Measurements from ENCODE around the gene WNK4.
"Not testable (repeated sequence)": the region's sequence is repeated elsewhere in the genome, so short reads cannot be mapped to it uniquely, and the experiment has no call there.

Gene WNK4

DNA sequence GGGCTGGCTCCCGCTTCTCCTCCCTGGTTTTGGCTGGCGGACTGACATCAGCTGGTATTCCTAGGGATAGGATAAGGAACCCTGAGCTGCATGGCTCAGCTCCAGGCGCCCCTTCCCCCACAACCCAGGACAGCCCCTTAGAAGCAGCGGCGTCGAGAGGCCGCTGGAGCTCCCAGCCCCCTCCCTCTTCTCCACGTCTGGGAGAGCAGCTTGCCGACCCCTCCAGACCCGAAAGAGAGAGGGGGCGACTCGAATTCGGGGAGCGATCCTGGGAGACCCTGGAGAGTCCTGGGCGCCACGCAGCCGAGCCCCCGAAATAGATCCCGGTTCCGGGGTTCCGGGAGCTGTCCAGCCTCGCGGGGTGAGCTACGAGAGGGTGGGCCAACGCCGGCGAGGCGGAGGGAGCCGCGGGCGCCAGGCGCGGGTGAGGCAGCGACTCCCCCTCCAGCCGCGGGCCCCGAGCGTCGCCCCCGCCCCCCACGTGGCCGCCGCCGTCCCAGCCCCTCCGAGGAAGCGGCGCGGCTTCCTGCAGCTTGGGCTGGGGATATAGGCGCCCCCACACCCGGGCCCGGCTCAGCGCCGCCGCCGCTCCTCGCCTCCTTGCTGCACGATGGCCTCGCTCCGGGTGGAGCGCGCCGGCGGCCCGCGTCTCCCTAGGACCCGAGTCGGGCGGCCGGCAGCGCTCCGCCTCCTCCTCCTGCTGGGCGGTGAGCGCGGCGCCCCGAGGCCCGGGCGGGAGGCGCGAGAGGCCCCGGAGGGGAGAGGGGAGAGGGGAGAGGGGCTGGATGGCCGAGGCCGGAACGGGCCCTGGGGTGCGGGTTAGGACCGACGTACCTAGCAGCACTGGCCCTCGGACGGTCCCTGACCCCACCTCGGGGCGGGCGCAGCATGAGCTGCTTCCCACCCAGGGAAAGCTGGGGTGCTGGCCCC is 19.5 kb upstream of the WNK4 start, which contains the start of gene RAMP2:
Gene RAMP2 (plus strand): TSS at position 576 of the 930 bp plus-strand sequence. CDS start 35 bp downstream, at position 611.
- Histone ChIP-seq H3K36me3 (ENCODE audit: control insufficient read depth in 4 of 4, insufficient read depth in 4 of 4, low read length in 3 of 4) (no peaks in the 10 kb centered on the region), H3K27ac (ENCODE audit: insufficient read depth in 1 of 2, low read depth in 1 of 2, low read length in 2 of 2, poor library complexity in 1 of 2, severe bottlenecking in 2 of 2) (no peak within 1 kb of the TSS), H3K4me3 (ENCODE audit: control insufficient read depth in 1 of 7, extremely low read depth in 1 of 7, insufficient read depth in 4 of 7, low read depth in 2 of 7, low read length in 6 of 7) (peak within 1 kb of the TSS in 5 of 7 experiments; percentile 27 to 62 (median 45)), H3K9me3 (ENCODE audit: control extremely low read depth in 1 of 5, control insufficient read depth in 4 of 5, insufficient read depth in 2 of 5, low read depth in 1 of 5, low read length in 4 of 5) (no peaks in the 10 kb centered on the region), H3K4me1 (ENCODE audit: control extremely low read depth in 1 of 4, control insufficient read depth in 4 of 4, insufficient read depth in 4 of 4, low read length in 3 of 4) (peaks cover 0 to 14% (median 11%) of the 10 kb centered on the region in 4 experiments), H3K27me3 (replicated peaks in 2 of 5; ENCODE audit: control insufficient read depth in 4 of 5, insufficient read depth in 5 of 5, low read length in 4 of 5) (peaks cover 2 to 44% (median 20%) of the 10 kb centered on the region in 5 experiments)
- 5% methylated on average over 83 of the region's 92 CpGs for WGBS (ENCODE audit: insufficient coverage)
- POLR2A ChIA-PET, result no interaction called here
- DNase-seq, result peak in 2 of 3 donors; percentile 46 to 54
- CTCF ChIA-PET, result interaction anchor here (0.7 to 3.4 kb wide), 11 partner anchors 11 to 182 kb away, joined by 3 to 23 read pairs (median 4); partner anchors contain the start of genes PSMC3IP, RETREG3 and VPS25

DNA sequence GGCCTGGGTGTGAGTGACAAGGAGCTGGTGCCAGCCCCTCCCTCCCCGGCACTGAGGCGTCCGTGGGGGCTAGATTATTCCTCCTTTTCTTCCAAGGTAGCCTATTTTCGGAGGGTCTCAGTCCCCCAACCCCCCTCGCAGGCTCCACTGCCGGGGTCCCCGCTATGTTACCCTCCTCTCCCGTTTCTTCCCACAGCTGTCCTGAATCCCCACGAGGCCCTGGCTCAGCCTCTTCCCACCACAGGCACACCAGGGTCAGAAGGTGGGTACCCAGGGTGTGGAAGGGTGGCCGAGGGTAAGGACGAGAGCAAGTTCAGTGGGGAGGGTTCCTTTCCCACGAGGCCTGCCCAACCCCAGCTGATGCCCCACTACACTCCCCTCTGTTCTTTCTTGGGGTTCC is 18.8 kb upstream of the WNK4 start:
- Histone ChIP-seq H3K27me3 (replicated peaks in 2 of 5; ENCODE audit: control insufficient read depth in 4 of 5, insufficient read depth in 5 of 5, low read length in 4 of 5) (peaks cover 2 to 44% (median 20%) of the 10 kb centered on the region in 5 experiments), H3K4me1 (ENCODE audit: control extremely low read depth in 1 of 4, control insufficient read depth in 4 of 4, insufficient read depth in 4 of 4, low read length in 3 of 4) (peaks cover 0 to 14% (median 11%) of the 10 kb centered on the region in 4 experiments), H3K27ac (ENCODE audit: insufficient read depth in 1 of 2, low read depth in 1 of 2, low read length in 2 of 2, poor library complexity in 1 of 2, severe bottlenecking in 2 of 2) (no peak overlapping the region), H3K4me3 (ENCODE audit: control insufficient read depth in 1 of 7, extremely low read depth in 1 of 7, insufficient read depth in 4 of 7, low read depth in 2 of 7, low read length in 6 of 7) (peak overlapping the region in 2 of 7 experiments; percentile 16 to 62), H3K9me3 (ENCODE audit: control extremely low read depth in 1 of 5, control insufficient read depth in 4 of 5, insufficient read depth in 2 of 5, low read depth in 1 of 5, low read length in 4 of 5) (no peaks in the 10 kb centered on the region), H3K36me3 (ENCODE audit: control insufficient read depth in 4 of 4, insufficient read depth in 4 of 4, low read length in 3 of 4) (no peaks in the 10 kb centered on the region)
- ChIA-PET POLR2A (no interaction called here), CTCF (interaction anchor here (0.7 to 3.4 kb wide), 8 partner anchors 10 to 183 kb away, joined by 3 to 23 read pairs (median 5); partner anchors contain the start of genes PSMC3IP, RETREG3 and VPS25)
- 69% methylated on average over 8 of the region's 12 CpGs for WGBS (ENCODE audit: insufficient coverage)
- DNase-seq, result no peak

DNA sequence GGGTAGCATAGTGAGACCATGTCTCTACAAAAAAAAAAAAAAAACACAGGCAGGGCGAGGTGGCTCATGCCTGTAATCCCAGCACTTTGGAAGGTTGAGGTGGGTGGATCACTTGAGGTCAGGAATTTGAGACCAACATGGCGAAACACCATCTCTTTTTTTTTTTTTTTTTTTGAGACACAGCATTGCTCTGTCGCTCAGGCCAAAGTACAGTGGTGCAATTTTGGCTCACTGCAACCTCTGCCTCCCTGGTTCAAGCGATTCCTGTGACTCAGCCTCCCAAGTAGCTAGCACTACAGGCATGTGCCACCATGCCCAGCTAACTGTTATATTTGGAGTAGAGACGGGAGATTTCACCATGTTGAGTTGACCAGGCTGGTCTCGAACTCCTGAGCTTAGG is 14.3 kb upstream of the WNK4 start:
- ChIA-PET CTCF (interaction anchor here (1.2 to 1.3 kb wide), 2 partner anchors 183 to 188 kb away, joined by 3 to 4 read pairs; partner anchors contain the start of gene PSMC3IP), POLR2A (no interaction called here)
- H3K36me3 ChIP-seq (ENCODE audit: control insufficient read depth in 4 of 4, insufficient read depth in 4 of 4, low read length in 3 of 4), result no peaks in the 10 kb centered on the region
- no peak overlapping the region for H3K27ac ChIP-seq (ENCODE audit: insufficient read depth in 1 of 2, low read depth in 1 of 2, low read length in 2 of 2, poor library complexity in 1 of 2, severe bottlenecking in 2 of 2)
- WGBS (ENCODE audit: insufficient coverage), result 97% methylated on average over 5 of the region's 6 CpGs
- no peak overlapping the region for H3K4me3 ChIP-seq (ENCODE audit: control insufficient read depth in 1 of 7, extremely low read depth in 1 of 7, insufficient read depth in 4 of 7, low read depth in 2 of 7, low read length in 6 of 7)
- H3K27me3 ChIP-seq (replicated peaks in 2 of 5; ENCODE audit: control insufficient read depth in 4 of 5, insufficient read depth in 5 of 5, low read length in 4 of 5), result peaks cover 0 to 19% (median 8%) of the 10 kb centered on the region in 5 experiments
- H3K4me1 ChIP-seq (ENCODE audit: control extremely low read depth in 1 of 4, control insufficient read depth in 4 of 4, insufficient read depth in 4 of 4, low read length in 3 of 4), result peaks cover 0 to 7% (median 5%) of the 10 kb centered on the region in 4 experiments
- no peak for DNase-seq
- no peaks in the 10 kb centered on the region for H3K9me3 ChIP-seq (ENCODE audit: control extremely low read depth in 1 of 5, control insufficient read depth in 4 of 5, insufficient read depth in 2 of 5, low read depth in 1 of 5, low read length in 4 of 5)

DNA sequence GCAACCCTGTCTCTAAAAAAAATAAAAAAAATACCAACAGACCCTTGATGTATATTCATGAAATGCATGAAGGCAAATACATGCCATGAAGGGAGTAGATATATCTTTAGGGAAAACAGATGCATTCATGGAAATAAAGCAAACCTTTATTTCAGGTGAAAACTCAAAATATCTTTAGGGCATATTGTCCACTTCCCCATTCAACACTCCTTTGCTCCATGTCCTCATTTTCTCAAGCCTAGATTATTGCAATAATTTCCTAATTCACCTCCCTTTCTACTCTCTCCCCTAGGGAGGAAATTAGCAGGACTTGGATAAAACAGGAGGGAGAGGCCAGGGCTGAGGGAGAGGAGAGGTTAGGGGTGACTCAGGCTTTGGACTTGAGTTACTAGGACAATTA is 12.9 kb upstream of the WNK4 start:
- no peak overlapping the region for H3K4me3 ChIP-seq (ENCODE audit: control insufficient read depth in 1 of 7, extremely low read depth in 1 of 7, insufficient read depth in 4 of 7, low read depth in 2 of 7, low read length in 6 of 7)
- DNase-seq, result no peak
- H3K27ac ChIP-seq (ENCODE audit: insufficient read depth in 1 of 2, low read depth in 1 of 2, low read length in 2 of 2, poor library complexity in 1 of 2, severe bottlenecking in 2 of 2), result no peak overlapping the region
- H3K9me3 ChIP-seq (ENCODE audit: control extremely low read depth in 1 of 5, control insufficient read depth in 4 of 5, insufficient read depth in 2 of 5, low read depth in 1 of 5, low read length in 4 of 5), result no peaks in the 10 kb centered on the region
- no peaks in the 10 kb centered on the region for H3K36me3 ChIP-seq (ENCODE audit: control insufficient read depth in 4 of 4, insufficient read depth in 4 of 4, low read length in 3 of 4)
- peaks cover 0 to 5% (median 0%) of the 10 kb centered on the region in 5 experiments for H3K27me3 ChIP-seq (replicated peaks in 2 of 5; ENCODE audit: control insufficient read depth in 4 of 5, insufficient read depth in 5 of 5, low read length in 4 of 5)
- ChIA-PET POLR2A (no interaction called here), CTCF (interaction anchor here (0.6 kb wide), 1 partner anchor 41 kb away, joined by 4 read pairs; no protein-coding TSS in a partner anchor)
- peaks cover 0 to 1% (median under 1%) of the 10 kb centered on the region in 4 experiments for H3K4me1 ChIP-seq (ENCODE audit: control extremely low read depth in 1 of 4, control insufficient read depth in 4 of 4, insufficient read depth in 4 of 4, low read length in 3 of 4)

DNA sequence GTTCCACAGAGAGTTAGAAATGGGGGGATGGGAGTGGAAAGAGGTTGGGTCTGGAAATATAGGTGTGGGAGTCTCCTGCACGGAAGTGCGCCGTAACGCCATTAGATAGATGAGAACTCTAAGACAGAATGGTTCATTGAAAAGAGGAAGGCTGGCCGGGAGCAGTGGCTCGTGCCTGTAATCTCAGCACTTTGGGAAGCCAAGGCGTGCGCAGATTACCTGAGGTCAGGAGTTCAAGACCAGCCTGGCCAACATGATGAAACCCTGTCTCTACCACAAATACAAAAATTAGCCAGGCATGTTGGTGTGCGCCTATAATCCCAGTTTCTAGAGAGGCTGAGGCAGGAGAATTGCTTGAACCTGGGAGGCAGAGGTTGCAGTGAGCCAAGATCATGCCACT is 12.4 kb upstream of the WNK4 start:
- CTCF ChIA-PET, result not testable (repeated sequence)

DNA sequence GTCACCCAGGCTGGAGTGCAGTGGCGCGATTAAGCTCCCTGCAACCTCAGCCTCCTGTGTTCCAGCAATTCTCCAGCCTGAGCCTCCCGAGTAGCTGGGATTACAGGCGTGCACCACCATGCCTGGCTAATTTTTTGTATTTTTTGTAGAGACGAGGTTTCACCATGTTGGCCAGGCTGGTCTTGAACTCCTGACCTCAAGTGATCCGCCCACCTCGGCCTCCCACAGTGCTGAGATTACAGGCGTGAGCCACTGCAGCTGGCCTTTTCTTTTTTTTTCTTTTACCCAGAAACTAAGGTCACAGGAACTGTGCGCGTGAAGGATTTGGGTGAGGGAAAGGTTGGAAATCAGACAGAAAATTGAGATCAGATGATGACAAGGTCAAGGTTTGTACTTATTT is 10.4 kb upstream of the WNK4 start:
- H3K4me3 ChIP-seq (ENCODE audit: control insufficient read depth in 1 of 7, extremely low read depth in 1 of 7, insufficient read depth in 4 of 7, low read depth in 2 of 7, low read length in 6 of 7); POLR2A ChIA-PET; H3K27ac ChIP-seq (ENCODE audit: insufficient read depth in 1 of 2, low read depth in 1 of 2, low read length in 2 of 2, poor library complexity in 1 of 2, severe bottlenecking in 2 of 2); H3K9me3 ChIP-seq (ENCODE audit: control extremely low read depth in 1 of 5, control insufficient read depth in 4 of 5, insufficient read depth in 2 of 5, low read depth in 1 of 5, low read length in 4 of 5); H3K27me3 ChIP-seq (replicated peaks in 2 of 5; ENCODE audit: control insufficient read depth in 4 of 5, insufficient read depth in 5 of 5, low read length in 4 of 5); H3K36me3 ChIP-seq (ENCODE audit: control insufficient read depth in 4 of 4, insufficient read depth in 4 of 4, low read length in 3 of 4); DNase-seq: not testable (repeated sequence)
- CTCF ChIA-PET, result interaction anchor here (0.6 kb wide), 1 partner anchor 25 kb away, joined by 3 read pairs; no protein-coding TSS in a partner anchor
- whole genome bisulfite sequencing (ENCODE audit: insufficient coverage), result 90% methylated on average over 7 of the region's 10 CpGs
- peaks cover 0 to 15% (median 14%) of the 10 kb centered on the region in 4 experiments for H3K4me1 ChIP-seq (ENCODE audit: control extremely low read depth in 1 of 4, control insufficient read depth in 4 of 4, insufficient read depth in 4 of 4, low read length in 3 of 4)

More for the DNA sequence above, 12.4 kb upstream of the WNK4 start:
- H3K27me3 ChIP-seq (replicated peaks in 2 of 5; ENCODE audit: control insufficient read depth in 4 of 5, insufficient read depth in 5 of 5, low read length in 4 of 5); H3K36me3 ChIP-seq (ENCODE audit: control insufficient read depth in 4 of 4, insufficient read depth in 4 of 4, low read length in 3 of 4); H3K4me3 ChIP-seq (ENCODE audit: control insufficient read depth in 1 of 7, extremely low read depth in 1 of 7, insufficient read depth in 4 of 7, low read depth in 2 of 7, low read length in 6 of 7); DNase-seq; H3K27ac ChIP-seq (ENCODE audit: insufficient read depth in 1 of 2, low read depth in 1 of 2, low read length in 2 of 2, poor library complexity in 1 of 2, severe bottlenecking in 2 of 2); H3K4me1 ChIP-seq (ENCODE audit: control extremely low read depth in 1 of 4, control insufficient read depth in 4 of 4, insufficient read depth in 4 of 4, low read length in 3 of 4); H3K9me3 ChIP-seq (ENCODE audit: control extremely low read depth in 1 of 5, control insufficient read depth in 4 of 5, insufficient read depth in 2 of 5, low read depth in 1 of 5, low read length in 4 of 5); POLR2A ChIA-PET: not testable (repeated sequence)
- 87% methylated on average over 4 of the region's 9 CpGs for WGBS (ENCODE audit: insufficient coverage)
